ENCODE measurements around the gene BMP8A.

Gene BMP8A

DNA sequence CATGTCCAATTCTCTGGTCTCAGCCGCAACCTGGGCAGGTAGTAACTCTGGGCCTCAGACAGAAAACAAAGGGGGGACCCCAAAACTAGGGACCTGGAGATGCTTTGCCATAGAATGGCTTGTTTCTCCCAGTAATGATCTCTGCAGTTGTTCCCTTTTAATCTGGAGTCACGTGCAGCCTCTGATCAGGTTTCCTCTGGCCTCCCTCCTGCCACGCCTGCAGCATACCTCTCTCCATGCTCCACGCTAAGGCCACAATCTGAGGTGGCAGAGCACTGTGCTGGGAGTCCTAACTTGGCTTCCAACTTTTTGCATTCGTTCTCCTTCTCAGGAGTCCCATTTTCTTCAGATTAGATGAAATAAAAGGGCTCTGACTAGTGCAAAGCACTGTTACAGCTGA lies 83.2 kb downstream of the BMP8A start:
- H3K27ac Mint-ChIP-seq, result peak overlapping the region; percentile 95
- peaks cover 30% of the 10 kb centered on the region for H3K4me1 Mint-ChIP-seq
- ATAC-seq, result no peak
- DNase-seq (ENCODE audit: low spot score in 2 of 2), result no peak
- peaks cover 72% of the 10 kb centered on the region for H3K36me3 Mint-ChIP-seq
- H3K9me3 Mint-ChIP-seq, result no peaks in the 10 kb centered on the region
- peak overlapping the region; percentile 90 for H3K4me3 Mint-ChIP-seq

Measured in stimulated activated effector memory CD8-positive, alpha-beta T cell treated with anti-CD3 and anti-CD28 coated beads, Interleukin-12 subunit alpha, Interleukin-12 subunit beta, amount 100 ng/mL, for 72 hours (primary cell).